ENCODE measurements around the gene TLE4.

- no peak for TF ChIP-seq CTCF (IDR thresholded peaks at IDR 0.05; ENCODE audit: poor library complexity)
- TF ChIP-seq EZH2 (IDR thresholded peaks at IDR 0.05; ENCODE audit: borderline replicate concordance) = no peak
Measured at GRCh38 chr9:79551994-79552393, 19.8 kb upstream of the TLE4 start.
